GM18867 (cell line): Measurements from ENCODE around the gene SENP2.
"Not testable (repeated sequence)": the region's sequence is repeated elsewhere in the genome, so short reads cannot be mapped to it uniquely, and the experiment has no call there.

Experiments used
- ATAC-seq: cut with Tn5 transposase; IDR thresholded peaks from one replicate; pipeline ENCODE4 v1.9.1; 2021; ENCODE audit warnings: mild to moderate bottlenecking, moderate library complexity; ENCODE audit not compliant: unreplicated experiment

SENP2 gene

GRCh38 chr3:185646382-185647133 lies 60.5 kb downstream of the SENP2 start:
- peak; percentile 60 for ATAC-seq

- ATAC-seq, result no peak
Measured at GRCh38 chr3:185647134-185647879, 61.2 kb downstream of the SENP2 start.

DNA sequence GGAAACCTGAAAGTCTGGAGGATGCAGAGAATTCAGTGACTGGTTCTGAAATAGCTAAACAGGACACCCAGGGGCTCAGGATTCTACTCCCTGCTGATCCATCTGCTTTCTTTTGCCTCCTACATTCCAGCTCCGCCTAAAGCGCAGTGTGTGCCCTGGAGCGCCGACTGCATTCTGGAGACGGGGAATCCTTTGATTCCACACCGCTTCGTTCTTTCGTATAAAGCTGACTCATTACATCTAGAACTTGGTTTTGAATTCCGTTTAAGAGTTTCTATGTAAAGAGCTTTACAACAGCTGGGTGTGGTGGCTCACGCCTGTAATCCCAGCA lies 61.8 kb downstream of the SENP2 start:
- no peak for ATAC-seq

DNA sequence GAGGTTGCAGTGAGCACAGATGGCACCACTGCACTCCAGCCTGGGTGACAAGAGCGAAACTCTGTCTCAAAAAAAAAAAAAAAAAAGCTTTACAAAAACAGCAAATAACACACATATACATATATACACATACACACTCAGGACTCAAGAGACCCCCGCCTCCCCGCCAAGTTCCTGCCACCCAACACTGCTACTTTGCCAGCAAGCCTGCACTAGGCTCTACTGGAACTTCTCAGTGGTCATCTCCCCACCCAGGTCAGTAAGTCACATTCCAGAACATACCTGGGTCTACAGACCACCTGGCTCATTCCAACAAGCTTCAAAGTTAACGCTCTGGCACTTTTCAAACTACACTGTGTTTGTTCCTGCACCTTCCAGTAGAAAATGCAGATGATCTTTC lies 62.3 kb downstream of the SENP2 start:
- ATAC-seq, result no peak

DNA sequence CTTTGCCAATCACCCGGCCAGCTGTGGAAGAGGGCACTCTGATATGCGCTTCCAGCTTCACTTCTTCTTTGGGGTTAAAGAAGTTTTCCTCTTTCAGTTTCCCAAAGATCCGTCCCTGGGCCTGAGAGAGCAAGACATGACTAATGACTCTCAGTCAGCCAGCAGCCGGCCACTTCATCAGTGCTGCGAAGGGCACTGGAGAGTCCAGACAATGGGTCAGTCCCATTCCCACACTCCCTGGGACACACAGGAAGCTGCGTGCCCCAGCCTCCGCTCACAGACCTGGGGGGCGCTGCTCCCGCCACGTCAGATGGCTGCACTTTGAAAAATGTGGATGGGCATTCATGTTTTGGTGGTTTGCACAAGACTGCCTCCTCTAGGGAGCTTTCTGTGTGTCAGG lies 63.3 kb downstream of the SENP2 start:
- ATAC-seq, result no peak

GRCh38 chr3:185651971-185652370 lies 65.9 kb downstream of the SENP2 start:
- no peak for ATAC-seq

DNA sequence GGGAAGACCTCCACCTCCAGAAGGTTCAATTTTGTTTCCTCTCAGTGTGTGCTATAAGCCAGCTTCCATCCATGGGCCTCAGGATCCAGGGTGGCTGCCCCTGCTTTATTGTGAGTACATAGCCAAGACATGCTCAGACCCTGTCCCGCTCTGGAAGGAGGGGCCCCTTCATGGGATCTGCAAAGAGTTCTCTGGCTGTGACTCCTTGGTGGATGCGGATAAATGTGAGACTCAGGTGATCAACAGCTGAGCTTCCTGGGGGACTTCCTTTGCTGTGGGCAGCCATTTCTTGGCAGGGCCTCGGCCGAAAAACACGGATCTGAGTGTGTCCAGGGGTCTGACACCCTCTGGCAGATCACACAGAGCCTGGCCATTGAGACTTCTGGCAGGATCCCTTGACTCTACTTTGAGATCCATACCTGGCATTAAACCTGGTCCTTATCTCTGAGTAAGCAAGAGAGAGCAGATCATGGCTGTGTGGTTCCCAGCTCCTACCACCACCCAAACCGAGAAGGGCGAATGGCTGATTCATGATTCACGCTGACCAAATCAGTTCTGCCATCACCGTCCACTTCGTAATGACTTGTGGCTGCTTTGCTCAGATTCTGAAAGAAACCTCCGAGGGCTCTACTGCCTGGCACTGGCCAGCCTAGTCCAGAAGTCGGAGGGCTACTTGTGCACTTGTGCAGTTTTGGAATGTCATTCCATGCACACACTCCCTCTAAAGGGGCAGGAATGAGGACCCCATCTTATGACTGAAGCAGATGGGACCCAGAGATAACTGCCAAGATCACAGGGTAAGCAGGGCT lies 68.1 kb downstream of the SENP2 start:
- ATAC-seq, result no peak

DNA sequence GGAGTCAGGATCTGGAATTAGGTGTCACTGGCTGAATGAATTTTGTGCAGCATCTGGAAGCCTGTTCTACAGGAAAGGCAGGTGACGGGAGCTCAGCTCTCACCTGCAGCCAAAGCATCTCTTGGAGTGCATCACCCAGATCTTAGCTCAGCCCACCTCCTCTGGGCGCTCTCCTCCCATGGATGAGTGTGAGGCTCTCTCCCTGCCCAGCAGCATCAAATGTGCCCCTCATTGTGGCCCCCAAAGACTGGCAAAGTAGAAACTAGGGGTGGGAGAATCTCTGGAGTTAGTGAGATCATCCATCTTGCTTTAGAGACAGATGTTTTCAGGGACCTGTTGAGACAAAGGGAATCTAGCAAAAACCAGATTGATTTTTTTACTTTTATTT lies 68.7 kb downstream of the SENP2 start:
- ATAC-seq, result no peak

DNA sequence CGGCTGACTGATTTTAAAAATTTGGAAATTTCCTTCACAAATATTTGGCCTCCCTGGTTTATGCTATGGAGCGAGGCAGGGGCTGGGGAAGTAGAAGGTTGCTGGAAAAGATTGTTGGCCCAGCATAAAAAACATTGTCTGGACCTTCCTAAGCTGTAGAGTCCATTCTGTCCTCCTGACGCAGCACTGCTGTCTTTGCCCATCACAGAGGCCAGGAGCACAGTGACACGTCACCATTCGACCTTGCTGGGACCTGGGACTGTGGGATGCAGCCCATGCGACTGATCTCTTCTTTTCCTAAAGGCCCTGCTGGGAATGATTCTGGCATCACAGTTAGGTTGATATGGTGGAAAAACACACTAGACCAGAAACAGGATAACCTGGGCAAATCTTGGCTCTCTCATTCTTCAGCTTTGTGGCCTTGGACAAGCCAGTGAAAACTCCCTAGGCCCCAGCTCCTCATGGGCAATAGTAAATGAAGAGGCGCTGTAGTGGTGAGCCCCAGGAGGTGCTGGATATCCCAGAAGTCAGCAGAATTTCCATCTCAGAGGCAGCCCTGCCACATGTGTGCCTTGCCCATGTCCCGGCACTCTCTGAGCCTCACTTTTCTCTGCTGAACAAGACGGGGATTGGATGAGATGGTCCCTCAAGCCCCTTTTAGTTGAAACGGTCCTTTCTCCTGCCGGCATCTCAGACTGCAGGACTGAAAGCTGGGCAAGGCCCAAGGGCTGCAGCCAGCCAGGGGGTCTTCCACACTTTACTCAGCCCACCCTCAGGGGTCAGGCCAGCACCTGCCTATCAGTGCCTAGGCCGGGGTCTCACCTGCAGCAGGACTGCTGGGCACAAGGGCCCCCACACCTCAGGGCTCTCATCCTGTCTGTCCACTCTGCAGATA lies 69.6 kb downstream of the SENP2 start:
- no peak for ATAC-seq

GRCh38 chr3:185656321-185656840 lies 70.3 kb downstream of the SENP2 start:
- no peak for ATAC-seq

DNA sequence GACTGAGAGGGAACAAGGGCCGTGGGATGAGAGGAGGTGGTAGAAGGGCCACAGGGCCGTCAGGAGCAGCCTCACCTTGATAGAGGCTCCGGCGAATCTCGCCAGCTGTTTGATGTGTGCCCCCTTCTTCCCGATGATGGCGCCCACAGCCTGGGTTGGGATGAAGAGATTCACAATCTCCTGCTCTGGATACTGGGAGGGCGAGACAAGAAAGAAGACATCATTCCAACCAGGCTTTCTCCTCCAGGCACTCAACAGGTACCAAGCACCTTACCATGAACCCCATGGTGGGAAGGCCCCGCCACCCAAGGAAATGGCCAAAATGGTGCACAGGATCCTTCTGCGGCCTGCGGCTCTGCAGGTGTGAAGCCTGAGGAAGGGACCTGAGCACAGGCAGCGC lies 71.1 kb downstream of the SENP2 start:
- no peak for ATAC-seq

- ATAC-seq, result no peak
Measured at GRCh38 chr3:185657691-185658503, 71.8 kb downstream of the SENP2 start.

DNA sequence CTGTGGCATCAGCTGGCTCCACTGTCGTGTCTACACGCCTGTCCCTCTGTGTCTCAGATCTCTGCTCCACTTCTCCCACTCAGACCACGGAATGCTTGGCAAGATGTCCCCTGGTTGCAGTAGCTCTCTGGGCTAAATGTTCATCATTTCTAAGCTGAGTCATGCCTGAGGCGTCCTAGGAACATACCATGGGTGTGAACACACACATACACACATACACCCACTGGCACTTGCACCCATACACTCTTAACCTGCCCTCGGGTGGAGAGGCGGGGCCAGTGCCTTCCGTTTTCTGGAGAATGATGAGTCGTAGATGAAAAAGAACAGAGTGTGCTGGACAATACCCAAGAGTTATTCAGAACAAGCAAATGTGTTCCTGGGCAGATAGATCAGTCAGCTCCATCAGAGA lies 72.4 kb downstream of the SENP2 start:
- no peak for ATAC-seq

DNA sequence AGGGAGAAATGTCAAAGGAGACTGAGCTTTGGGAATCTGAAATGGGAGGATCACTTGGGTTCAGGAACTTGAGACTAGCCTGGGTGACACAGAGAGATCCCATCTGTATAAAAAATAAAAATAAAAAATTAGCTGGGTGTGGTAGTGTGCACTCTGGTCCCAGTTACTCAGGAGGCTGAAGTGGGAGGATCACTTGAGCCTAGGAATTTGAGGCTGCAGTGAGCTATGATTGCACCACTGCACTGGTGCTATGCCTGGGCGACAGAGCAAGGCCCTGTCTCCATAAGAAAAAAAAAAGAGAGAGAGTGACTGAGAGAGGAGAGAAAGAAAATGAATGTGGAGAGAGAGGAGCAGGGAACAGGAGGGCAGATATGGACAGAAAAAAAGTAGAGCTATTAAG lies 72.8 kb downstream of the SENP2 start:
- no peak for ATAC-seq

GRCh38 chr3:185659942-185660921 lies 74.1 kb downstream of the SENP2 start:
- peak; percentile 74 for ATAC-seq

GRCh38 chr3:185661296-185661695 lies 75.2 kb downstream of the SENP2 start:
- not testable (repeated sequence) for ATAC-seq

- ATAC-seq, result no peak
Measured at GRCh38 chr3:185661772-185662171, 75.7 kb downstream of the SENP2 start.

GRCh38 chr3:185663929-185664328 lies 77.8 kb downstream of the SENP2 start:
- ATAC-seq, result no peak
